Sigmoid colon (tissue), 4 donors: ENCODE results near the gene ARID3B.

Source experiments
- CTCF ChIP-seq, 4 experiments: fragments of 450-650 bp in 3 of 4; fragments of 200-600 bp in 1 of 4; IDR thresholded peaks; one replicate each; pipeline ENCODE4 v1.5.1; 2016 to 2019; ENCODE audit warnings: antibody characterized with exemption in 4 of 4, mild to moderate bottlenecking in 3 of 4, moderate library complexity in 2 of 4
- POLR2A ChIP-seq, 2 donors: fragments of 450-650 bp; IDR thresholded peaks; one replicate each; pipeline ENCODE4 v1.6.1; 2016; ENCODE audit warnings: antibody characterized with exemption in 2 of 2, mild to moderate bottlenecking in 2 of 2, moderate library complexity in 2 of 2
- POLR2AphosphoS5 ChIP-seq, 4 donors: sonication (generic); formaldehyde crosslinking; IDR thresholded peaks; one replicate each; pipeline ENCODE4 v1.6.1; 2017; ENCODE audit warnings: antibody characterized with exemption in 4 of 4

- peak; percentile 45 to 70 (median 68) for TF ChIP-seq CTCF (IDR thresholded peaks at IDR 0.05)
- TF ChIP-seq POLR2A (IDR thresholded peaks at IDR 0.05) = no peak
- no peak for TF ChIP-seq POLR2AphosphoS5 (IDR thresholded peaks at IDR 0.05)
Measured at GRCh38 chr15:74631935-74632560, 91.0 kb downstream of the ARID3B start.
